GM13977 (cell line): ENCODE measurements around the gene TINCR.

ENCODE experiments used
- DNase-seq: peaks from one replicate; pipeline ENCODE4 v3.0.0; 2012; ENCODE audit warnings: low spot score
- CTCF ChIP-seq: IDR thresholded peaks from 2 replicates; pipeline ENCODE4 v1.5.1; 2012; ENCODE audit warnings: mild to moderate bottlenecking, control low read depth; ENCODE audit not compliant: insufficient read depth; ENCODE audit errors: extremely low read depth, missing control alignments
- in situ Hi-C: fragments of 300-500 bp; cut with MboI; formaldehyde crosslinking; loops from one replicate; pipeline ENCODE4 v1.12.0; 2022; ENCODE audit warnings: low sequenced_read_pairs, low pct_unique_long_range_greater_than_20kb, mixed read lengths, inconsistent platforms; ENCODE audit not compliant: unreplicated experiment

The TINCR gene

GRCh38 chr19:5562280-5562679, 5.5 kb downstream of the TINCR start:
- no peak for TF ChIP-seq CTCF
- in situ Hi-C loops = no loop called here
- no peak for DNase-seq

- in situ Hi-C loops = no loop called here
- peak; percentile 53 for TF ChIP-seq CTCF
- DNase-seq = no peak
Measured at GRCh38 chr19:5561559-5561958, 6.2 kb downstream of the TINCR start.

- no peak for DNase-seq
- in situ Hi-C loops = no loop called here
- TF ChIP-seq CTCF = no peak
Measured at GRCh38 chr19:5560156-5560555, 7.6 kb downstream of the TINCR start.

- TF ChIP-seq CTCF = no peak
- DNase-seq = no peak
- in situ Hi-C loops = no loop called here
Measured at GRCh38 chr19:5559804-5560133, 8.0 kb downstream of the TINCR start.

- no peak for TF ChIP-seq CTCF
- DNase-seq = no peak
- in situ Hi-C loops = no loop called here
Measured at GRCh38 chr19:5558101-5558621, 9.6 kb downstream of the TINCR start.

- no peak for DNase-seq
- TF ChIP-seq CTCF = no peak
- in situ Hi-C loops = no loop called here
Measured at GRCh38 chr19:5557691-5558090, 10.1 kb downstream of the TINCR start.

GRCh38 chr19:5554828-5555227, 12.9 kb downstream of the TINCR start:
- in situ Hi-C loops = no loop called here
- TF ChIP-seq CTCF = no peak
- no peak for DNase-seq
